ENCODE data around the gene CNPY2.

CNPY2 gene

DNA sequence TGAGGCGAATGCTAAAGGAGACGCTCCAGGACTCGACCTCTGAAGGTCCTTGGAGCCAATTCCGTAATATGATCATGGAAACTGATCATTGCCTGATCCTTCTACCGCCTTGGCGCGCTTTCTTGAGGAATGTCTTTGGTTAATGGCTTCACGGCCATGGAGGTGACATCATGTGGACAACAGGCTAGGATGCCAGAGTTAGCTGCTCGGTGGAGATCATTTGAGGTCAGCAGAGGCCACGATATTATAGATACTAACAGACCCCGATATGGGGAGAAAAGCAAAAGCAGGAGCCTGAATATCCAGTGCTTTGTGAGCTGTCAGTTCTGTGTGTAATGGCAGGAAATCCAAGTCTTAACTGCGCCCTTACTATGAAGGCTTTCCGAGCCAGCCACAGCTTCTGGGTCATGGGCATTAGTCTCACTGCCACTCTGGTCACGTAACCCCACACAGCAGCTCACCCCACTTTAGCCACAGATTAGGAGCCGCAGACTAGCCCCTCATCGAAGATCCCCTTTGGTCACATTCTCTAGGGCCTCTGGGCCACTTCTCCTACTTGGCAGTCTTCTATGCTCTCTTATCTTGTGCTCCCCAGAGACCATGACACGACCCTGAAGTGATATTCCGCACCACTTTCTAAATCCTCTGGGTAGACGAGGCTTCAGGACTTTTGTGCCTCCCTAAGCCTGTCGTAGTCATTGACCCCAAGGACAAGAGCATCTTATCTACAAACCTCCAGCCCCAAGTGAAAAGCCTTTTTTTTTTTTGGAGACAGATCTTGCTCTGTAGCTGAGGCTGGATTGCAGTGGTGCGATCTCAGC lies 14.9 kb downstream of the CNPY2 start:
- no peak for DNase-seq (ENCODE audit: extremely low spot score)
- no peak for TF ChIP-seq BHLHE40 (IDR thresholded peaks at IDR 0.05; ENCODE audit: borderline replicate concordance)
- no peak; the same call in 1 of the 2 replicates for TF ChIP-seq L3MBTL2 (conservative IDR thresholded peaks at IDR 0.05)
- TF ChIP-seq FOXA1 (IDR thresholded peaks at IDR 0.05), result no peak
- no peak for TF ChIP-seq ELF4 (IDR thresholded peaks at IDR 0.05)
- no peak for TF ChIP-seq LEF1 (IDR thresholded peaks at IDR 0.05; ENCODE audit: borderline replicate concordance)
- TF ChIP-seq NFRKB (IDR thresholded peaks at IDR 0.05), result no peak
- TF ChIP-seq ZNF384 (IDR thresholded peaks at IDR 0.05), result no peak
- TF ChIP-seq SP1 (IDR thresholded peaks at IDR 0.05), result no peak
- no peak for TF ChIP-seq SUZ12 (IDR thresholded peaks at IDR 0.05)
- TF ChIP-seq TARDBP (IDR thresholded peaks at IDR 0.05), result no peak
- no peak for TF ChIP-seq CTBP1 (IDR thresholded peaks at IDR 0.05; ENCODE audit: borderline replicate concordance)
- no peak for TF ChIP-seq ARNT (IDR thresholded peaks at IDR 0.05)
- no peak for TF ChIP-seq HDGF (IDR thresholded peaks at IDR 0.05; ENCODE audit: borderline replicate concordance)
- no peak for TF ChIP-seq FOXM1 (IDR thresholded peaks at IDR 0.05; ENCODE audit: borderline replicate concordance)
- TF ChIP-seq FOXK2 (IDR thresholded peaks at IDR 0.05), result no peak
- TF ChIP-seq, protein P1, sequence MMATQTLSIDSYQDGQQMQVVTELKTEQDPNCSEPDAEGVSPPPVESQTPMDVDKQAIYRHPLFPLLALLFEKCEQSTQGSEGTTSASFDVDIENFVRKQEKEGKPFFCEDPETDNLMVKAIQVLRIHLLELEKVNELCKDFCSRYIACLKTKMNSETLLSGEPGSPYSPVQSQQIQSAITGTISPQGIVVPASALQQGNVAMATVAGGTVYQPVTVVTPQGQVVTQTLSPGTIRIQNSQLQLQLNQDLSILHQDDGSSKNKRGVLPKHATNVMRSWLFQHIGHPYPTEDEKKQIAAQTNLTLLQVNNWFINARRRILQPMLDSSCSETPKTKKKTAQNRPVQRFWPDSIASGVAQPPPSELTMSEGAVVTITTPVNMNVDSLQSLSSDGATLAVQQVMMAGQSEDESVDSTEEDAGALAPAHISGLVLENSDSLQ (IDR thresholded peaks at IDR 0.05), result no peak
- CTCF ChIA-PET, result no interaction called here
- POLR2A ChIA-PET, result interaction anchor here (0.8 to 0.9 kb wide), 2 partner anchors 79 to 336 kb away, joined by 3 read pairs; partner anchors contain the start of gene RNF41

DNA sequence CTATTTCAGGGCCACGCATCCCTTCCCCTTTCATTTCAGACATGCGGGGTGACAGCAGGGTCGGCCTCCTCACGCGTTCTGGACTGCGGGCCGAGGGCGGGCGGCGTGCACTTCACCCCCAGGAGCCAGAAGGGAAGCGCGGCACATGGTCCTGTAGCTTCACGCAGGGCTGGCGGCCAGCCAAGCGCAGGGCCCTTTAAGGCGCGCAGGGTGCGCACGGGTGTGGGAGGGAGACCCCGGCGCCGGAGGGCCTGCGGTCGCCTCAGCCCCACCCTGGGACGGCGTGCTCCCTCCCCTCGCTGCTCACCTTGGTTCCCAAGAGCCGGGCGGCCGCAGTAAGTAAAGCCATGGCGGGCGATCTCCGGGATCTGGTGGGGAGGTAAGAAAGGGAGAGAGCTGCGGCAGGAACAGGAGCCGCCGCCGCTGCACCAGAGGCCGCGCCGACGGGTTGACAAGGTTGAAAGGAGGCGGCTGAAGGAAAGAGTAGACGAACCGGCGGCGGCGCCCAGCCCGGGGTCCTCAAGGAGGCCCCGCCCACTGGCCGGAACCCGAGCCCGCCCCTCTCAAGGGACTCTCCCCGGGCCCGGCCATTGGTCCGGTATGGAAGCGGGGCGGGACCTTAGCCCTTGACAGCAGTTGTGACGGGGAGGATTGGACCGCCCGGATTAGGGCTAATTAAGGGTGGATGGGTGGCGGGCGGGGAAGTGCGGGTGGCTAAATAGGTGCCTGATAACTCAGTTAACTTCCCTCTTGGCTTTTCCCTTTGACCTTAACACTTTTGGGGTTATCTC lies 15.7 kb downstream of the CNPY2 start, which contains the start of gene CS:
TSS of gene CS (minus strand) at position 478 of the 791 bp plus-strand sequence. CDS start at position 349, 129 bp downstream.
- DNase-seq (ENCODE audit: extremely low spot score), result peak; percentile 96
- CTCF ChIA-PET, result interaction anchor here (1.5 kb wide), 1 partner anchor 34 kb away, joined by 3 read pairs; the partner anchor contains the start of gene COQ10A
- TF ChIP-seq TARDBP (IDR thresholded peaks at IDR 0.05) (no peak), L3MBTL2 (conservative IDR thresholded peaks at IDR 0.05) (peak; percentile 62; the same call in 1 of the 2 replicates), ARNT (IDR thresholded peaks at IDR 0.05) (no peak)
- TF ChIP-seq, protein P1 (IDR thresholded peaks at IDR 0.05), result peak; percentile 93
- POLR2A ChIA-PET, result interaction anchor here (0.5 to 3.6 kb wide), 9 partner anchors 8 to 337 kb away, joined by 3 to 10 read pairs (median 3); partner anchors contain the start of genes ESYT1 and RNF41

DNA sequence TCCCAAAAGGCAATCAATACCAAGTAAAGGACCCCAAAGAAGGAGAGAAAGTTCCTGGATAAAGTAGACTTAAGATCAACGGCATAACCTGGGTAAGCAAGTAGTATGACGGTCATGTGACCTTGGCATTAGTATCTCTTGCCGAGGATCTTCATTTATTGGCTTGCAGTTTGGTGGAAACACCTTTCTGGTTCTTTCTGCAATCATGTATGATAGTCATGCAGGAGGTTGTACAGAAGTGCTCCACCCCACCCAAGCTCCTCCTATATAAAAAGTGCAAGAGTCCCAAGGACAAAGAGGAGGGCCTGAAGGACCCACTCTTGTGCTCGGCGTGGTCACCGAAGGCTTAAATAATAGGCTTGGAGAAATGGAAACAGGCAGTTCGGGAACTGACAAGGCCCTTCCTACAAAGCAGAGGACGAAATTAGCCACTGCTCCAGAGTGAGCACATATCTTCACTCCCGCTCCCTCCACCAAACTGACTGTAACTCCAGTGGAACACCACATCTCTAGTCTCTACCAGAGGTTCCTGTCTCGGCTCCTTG lies 16.4 kb downstream of the CNPY2 start:
- POLR2A ChIA-PET, result interaction anchor here (0.5 to 3.6 kb wide), 8 partner anchors 8 to 180 kb away, joined by 3 to 10 read pairs (median 3); partner anchors contain the start of genes ESYT1, RNF41 and TIMELESS
- no peak for DNase-seq (ENCODE audit: extremely low spot score)
- no peak for TF ChIP-seq BHLHE40 (IDR thresholded peaks at IDR 0.05; ENCODE audit: borderline replicate concordance)
- TF ChIP-seq FOXA1 (IDR thresholded peaks at IDR 0.05), result no peak
- TF ChIP-seq FOXK2 (IDR thresholded peaks at IDR 0.05), result no peak
- no peak for TF ChIP-seq LEF1 (IDR thresholded peaks at IDR 0.05; ENCODE audit: borderline replicate concordance)
- TF ChIP-seq TARDBP (IDR thresholded peaks at IDR 0.05), result no peak
- no peak for TF ChIP-seq HDGF (IDR thresholded peaks at IDR 0.05; ENCODE audit: borderline replicate concordance)
- no peak for TF ChIP-seq ARNT (IDR thresholded peaks at IDR 0.05)
- no peak for TF ChIP-seq SP1 (IDR thresholded peaks at IDR 0.05)
- no peak for TF ChIP-seq ZNF384 (IDR thresholded peaks at IDR 0.05)
- TF ChIP-seq NFRKB (IDR thresholded peaks at IDR 0.05), result no peak
- no peak for TF ChIP-seq SUZ12 (IDR thresholded peaks at IDR 0.05)
- TF ChIP-seq, protein P1 (IDR thresholded peaks at IDR 0.05), result no peak
- no peak for TF ChIP-seq FOXM1 (IDR thresholded peaks at IDR 0.05; ENCODE audit: borderline replicate concordance)
- CTCF ChIA-PET, result interaction anchor here (1.5 kb wide), 1 partner anchor 33 kb away, joined by 3 read pairs; the partner anchor contains the start of gene COQ10A

DNA sequence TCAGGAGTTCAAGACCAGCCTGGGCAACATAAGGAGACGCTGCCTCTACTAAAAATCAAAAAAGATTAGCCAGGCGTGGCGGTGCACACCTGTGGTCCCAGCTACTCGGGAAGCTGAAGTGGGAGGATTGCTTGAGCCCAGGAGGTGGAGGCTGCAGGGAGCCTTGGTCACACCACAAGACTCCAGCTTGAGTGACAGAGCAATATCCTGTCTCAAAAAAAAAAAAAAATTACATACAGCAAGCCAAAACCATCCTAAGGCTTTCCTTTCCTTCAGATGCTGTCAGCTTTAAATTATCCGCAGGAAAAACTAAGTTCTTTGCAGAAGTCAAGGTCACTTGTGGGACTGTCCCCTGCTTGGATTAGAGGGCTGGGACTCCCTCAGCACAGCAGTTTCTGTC lies 17.0 kb downstream of the CNPY2 start:
- DNase-seq (ENCODE audit: extremely low spot score), result no peak
- ChIA-PET POLR2A (interaction anchor here (1.0 to 3.6 kb wide), 6 partner anchors 33 to 180 kb away, joined by 3 to 10 read pairs (median 5); partner anchors contain the start of genes ANKRD52, ESYT1, PAN2 and TIMELESS), CTCF (interaction anchor here (1.5 kb wide), 1 partner anchor 32 kb away, joined by 3 read pairs; the partner anchor contains the start of gene COQ10A)
- TF ChIP-seq, protein P1 (IDR thresholded peaks at IDR 0.05), result peak; percentile 55
- TF ChIP-seq TARDBP (IDR thresholded peaks at IDR 0.05), result no peak
- no peak for TF ChIP-seq ARNT (IDR thresholded peaks at IDR 0.05)
- TF ChIP-seq L3MBTL2 (conservative IDR thresholded peaks at IDR 0.05), result no peak

DNA sequence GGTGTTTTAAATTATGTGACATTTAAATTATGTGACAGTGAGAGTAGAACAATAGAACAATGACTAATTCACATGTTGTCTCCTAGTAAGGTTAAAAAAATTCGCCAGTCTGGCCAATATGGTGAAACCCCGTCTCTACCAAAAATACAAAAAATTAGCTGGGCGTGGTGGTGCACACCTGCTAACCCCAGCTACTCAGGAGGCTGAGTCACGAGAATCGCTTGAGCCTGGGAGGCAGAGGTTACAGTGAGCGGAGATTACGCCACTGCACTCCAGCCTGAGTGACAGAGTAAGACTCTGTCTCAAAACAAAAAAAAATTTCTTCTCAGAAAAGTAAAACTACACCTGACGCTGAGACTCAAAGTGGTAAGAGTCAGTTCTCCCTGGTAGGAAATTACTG lies 18.4 kb downstream of the CNPY2 start:
- ChIA-PET POLR2A (interaction anchor here (1.2 to 3.6 kb wide), 3 partner anchors 31 to 108 kb away, joined by 3 to 10 read pairs (median 4); partner anchors contain the start of genes ANKRD52 and SMARCC2), CTCF (no interaction called here)
- no peak for DNase-seq (ENCODE audit: extremely low spot score)
- no peak for TF ChIP-seq ZNF384 (IDR thresholded peaks at IDR 0.05)
- no peak for TF ChIP-seq ARNT (IDR thresholded peaks at IDR 0.05)
- no peak for TF ChIP-seq TARDBP (IDR thresholded peaks at IDR 0.05)
- TF ChIP-seq FOXA1 (IDR thresholded peaks at IDR 0.05), result no peak
- TF ChIP-seq LEF1 (IDR thresholded peaks at IDR 0.05; ENCODE audit: borderline replicate concordance), result no peak
- TF ChIP-seq FOXM1 (IDR thresholded peaks at IDR 0.05; ENCODE audit: borderline replicate concordance), result no peak
- no peak for TF ChIP-seq ELF4 (IDR thresholded peaks at IDR 0.05)
- no peak for TF ChIP-seq L3MBTL2 (conservative IDR thresholded peaks at IDR 0.05)
- no peak for TF ChIP-seq BHLHE40 (IDR thresholded peaks at IDR 0.05; ENCODE audit: borderline replicate concordance)
- no peak for TF ChIP-seq SP1 (IDR thresholded peaks at IDR 0.05)
- no peak for TF ChIP-seq NFRKB (IDR thresholded peaks at IDR 0.05)
- no peak for TF ChIP-seq CTBP1 (IDR thresholded peaks at IDR 0.05; ENCODE audit: borderline replicate concordance)
- TF ChIP-seq, protein P1 (IDR thresholded peaks at IDR 0.05), result no peak

Measured in HEK293T (cell line).